ENCODE data around the gene PA2G4. TPM values are rescaled to one million over a fixed set of nuclear protein-coding genes. Genes with fewer than 3 reads are reported as not detected.
"Not testable (repeated sequence)": the region's sequence is repeated elsewhere in the genome, so short reads cannot be mapped to it uniquely, and the experiment has no call there.

Gene PA2G4
- total and polyA plus RNA-seq, 2 experiments from 2014 or later: 132 to 235 TPM

DNA sequence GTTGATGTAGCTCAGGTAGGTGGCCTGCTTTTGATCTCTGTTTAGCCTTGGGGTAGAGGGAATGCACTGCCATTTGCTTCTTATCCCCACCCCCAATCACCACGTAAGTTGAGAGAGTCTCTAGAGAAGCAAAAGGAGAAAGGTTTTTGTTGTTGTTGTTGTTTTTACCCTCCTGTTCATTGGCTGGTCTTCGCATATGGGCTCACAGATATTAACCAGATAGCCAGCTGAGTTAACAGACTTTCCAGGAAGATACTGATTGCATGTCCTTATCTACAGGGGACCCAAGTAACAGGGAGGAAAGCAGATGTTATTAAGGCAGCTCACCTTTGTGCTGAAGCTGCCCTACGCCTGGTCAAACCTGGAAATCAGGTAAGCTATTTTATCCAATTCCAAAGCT lies 2.9 kb downstream of the PA2G4 start:
- peaks cover 10% of the 10 kb centered on the region for H3K4me1 ChIP-seq (ENCODE audit: low read depth)
- no peak overlapping the region for H3K27ac ChIP-seq
- no peak for DNase-seq (ENCODE audit: low read depth in 1 of 2, low spot score in 1 of 2)
- no peaks in the 10 kb centered on the region for H3K27me3 ChIP-seq
- H3K4me3 ChIP-seq: no peak overlapping the region
- H3K36me3 ChIP-seq: peaks cover 44% of the 10 kb centered on the region
- no peaks in the 10 kb centered on the region for H3K9me3 ChIP-seq (ENCODE audit: low read depth)
- TF ChIP-seq, protein P1, sequence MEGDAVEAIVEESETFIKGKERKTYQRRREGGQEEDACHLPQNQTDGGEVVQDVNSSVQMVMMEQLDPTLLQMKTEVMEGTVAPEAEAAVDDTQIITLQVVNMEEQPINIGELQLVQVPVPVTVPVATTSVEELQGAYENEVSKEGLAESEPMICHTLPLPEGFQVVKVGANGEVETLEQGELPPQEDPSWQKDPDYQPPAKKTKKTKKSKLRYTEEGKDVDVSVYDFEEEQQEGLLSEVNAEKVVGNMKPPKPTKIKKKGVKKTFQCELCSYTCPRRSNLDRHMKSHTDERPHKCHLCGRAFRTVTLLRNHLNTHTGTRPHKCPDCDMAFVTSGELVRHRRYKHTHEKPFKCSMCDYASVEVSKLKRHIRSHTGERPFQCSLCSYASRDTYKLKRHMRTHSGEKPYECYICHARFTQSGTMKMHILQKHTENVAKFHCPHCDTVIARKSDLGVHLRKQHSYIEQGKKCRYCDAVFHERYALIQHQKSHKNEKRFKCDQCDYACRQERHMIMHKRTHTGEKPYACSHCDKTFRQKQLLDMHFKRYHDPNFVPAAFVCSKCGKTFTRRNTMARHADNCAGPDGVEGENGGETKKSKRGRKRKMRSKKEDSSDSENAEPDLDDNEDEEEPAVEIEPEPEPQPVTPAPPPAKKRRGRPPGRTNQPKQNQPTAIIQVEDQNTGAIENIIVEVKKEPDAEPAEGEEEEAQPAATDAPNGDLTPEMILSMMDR (IDR thresholded peaks at IDR 0.05; ENCODE audit: low read depth, low read length): no peak

DNA sequence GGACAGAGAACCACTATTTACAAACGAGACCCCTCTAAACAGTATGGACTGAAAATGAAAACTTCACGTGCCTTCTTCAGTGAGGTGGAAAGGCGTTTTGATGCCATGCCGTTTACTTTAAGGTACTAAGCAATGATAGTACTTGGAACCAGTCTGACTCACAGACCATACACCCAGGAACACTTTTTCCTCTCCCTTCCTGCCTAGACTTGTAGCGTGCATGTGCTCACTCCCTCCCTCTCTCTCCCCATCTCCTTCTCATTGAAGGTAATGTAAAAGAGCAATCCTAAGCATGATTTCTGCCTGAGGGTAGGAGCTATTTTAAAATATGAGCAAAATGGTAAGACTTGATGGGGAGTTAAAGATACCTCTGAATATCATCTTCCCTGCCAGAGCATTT lies 6.2 kb downstream of the PA2G4 start:
- no peaks in the 10 kb centered on the region for H3K9me3 ChIP-seq (ENCODE audit: low read depth)
- peaks cover 6% of the 10 kb centered on the region for H3K4me1 ChIP-seq (ENCODE audit: low read depth)
- peaks cover 53% of the 10 kb centered on the region for H3K36me3 ChIP-seq
- no peak overlapping the region for H3K4me3 ChIP-seq
- DNase-seq (ENCODE audit: low read depth in 1 of 2, low spot score in 1 of 2): no peak
- TF ChIP-seq, protein P1 (IDR thresholded peaks at IDR 0.05; ENCODE audit: low read depth, low read length): no peak
- no peaks in the 10 kb centered on the region for H3K27me3 ChIP-seq
- no peak overlapping the region for H3K27ac ChIP-seq

DNA sequence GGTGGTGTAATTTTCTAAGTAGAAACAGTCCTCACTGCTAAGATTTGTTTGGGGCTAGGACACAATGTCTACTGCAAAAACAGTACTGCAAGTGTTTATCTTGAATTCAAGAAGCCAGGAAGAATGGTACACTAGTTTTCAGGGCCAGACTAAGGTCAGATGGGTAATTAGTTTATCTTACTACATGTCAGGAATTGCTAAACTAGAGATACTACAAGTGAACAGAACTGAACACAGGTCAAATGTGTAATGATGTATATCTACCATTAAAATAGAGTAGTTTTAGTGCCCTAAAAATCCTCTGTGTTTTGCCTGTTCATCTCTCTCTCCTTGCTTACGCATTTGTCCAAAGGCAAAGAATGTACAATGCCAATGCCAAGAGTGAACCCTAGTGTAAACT lies 9.7 kb downstream of the PA2G4 start:
- TF ChIP-seq, protein P1 (IDR thresholded peaks at IDR 0.05; ENCODE audit: low read depth, low read length): no peak
- peaks cover 5% of the 10 kb centered on the region for H3K4me1 ChIP-seq (ENCODE audit: low read depth)
- H3K36me3 ChIP-seq: peaks cover 32% of the 10 kb centered on the region
- DNase-seq (ENCODE audit: low read depth in 1 of 2, low spot score in 1 of 2): no peak
- no peak overlapping the region for H3K4me3 ChIP-seq
- no peaks in the 10 kb centered on the region for H3K9me3 ChIP-seq (ENCODE audit: low read depth)
- H3K27me3 ChIP-seq: no peaks in the 10 kb centered on the region
- H3K27ac ChIP-seq: no peak overlapping the region

- H3K27me3 ChIP-seq: no peaks in the 10 kb centered on the region
- peak overlapping the region; percentile 93 for H3K4me3 ChIP-seq
- H3K9me3 ChIP-seq (ENCODE audit: low read depth): no peaks in the 10 kb centered on the region
- peaks cover 26% of the 10 kb centered on the region for H3K36me3 ChIP-seq
- peak in 1 of 2 donors; percentile 57 for DNase-seq (ENCODE audit: low read depth in 1 of 2, low spot score in 1 of 2)
- peaks cover 15% of the 10 kb centered on the region for H3K4me1 ChIP-seq (ENCODE audit: low read depth)
- TF ChIP-seq, protein P1 (IDR thresholded peaks at IDR 0.05; ENCODE audit: low read depth, low read length): no peak
- no peak overlapping the region for H3K27ac ChIP-seq
Observed at GRCh38 chr12:56115329-56115728, 11.0 kb downstream of the PA2G4 start.

GRCh38 chr12:56116267-56117081 lies 12.1 kb downstream of the PA2G4 start, which contains the start of gene RPL41:
RPL41 (plus strand) TSS chr12:56116633.
- peak within 1 kb of the TSS; percentile 93 for H3K4me3 ChIP-seq
- no peaks in the 10 kb centered on the region for H3K9me3 ChIP-seq (ENCODE audit: low read depth)
- peak within 1 kb of the TSS; percentile 96 for H3K27ac ChIP-seq
- peak; percentile 95 to 97 for DNase-seq (ENCODE audit: low read depth in 1 of 2, low spot score in 1 of 2)
- peaks cover 14% of the 10 kb centered on the region for H3K36me3 ChIP-seq
- H3K27me3 ChIP-seq: no peaks in the 10 kb centered on the region
- H3K4me1 ChIP-seq (ENCODE audit: low read depth): peaks cover 16% of the 10 kb centered on the region
- TF ChIP-seq, protein P1 (IDR thresholded peaks at IDR 0.05; ENCODE audit: low read depth, low read length): no peak

GRCh38 chr12:56117082-56117706 lies 12.8 kb downstream of the PA2G4 start:
- DNase-seq (ENCODE audit: low read depth in 1 of 2, low spot score in 1 of 2); H3K36me3 ChIP-seq; H3K9me3 ChIP-seq (ENCODE audit: low read depth); H3K27me3 ChIP-seq: not testable (repeated sequence)
- peak overlapping the region; percentile 96 for H3K27ac ChIP-seq
- H3K4me3 ChIP-seq: peak overlapping the region; percentile 93
- peaks cover 20% of the 10 kb centered on the region for H3K4me1 ChIP-seq (ENCODE audit: low read depth)
